ENCODE measurements around the gene LSMEM2. TPM values are rescaled to one million over a fixed set of nuclear protein-coding genes. Genes with fewer than 3 reads are reported as not detected.
A peak's percentile ranks its signal among the peaks of the same experiment; 100 is the strongest.

The LSMEM2 gene
- total and polyA plus RNA-seq, 9 of the 15 experiments (the other 6 are each of a cell fraction or from before 2014, with no cell fraction given): not detected

DNA sequence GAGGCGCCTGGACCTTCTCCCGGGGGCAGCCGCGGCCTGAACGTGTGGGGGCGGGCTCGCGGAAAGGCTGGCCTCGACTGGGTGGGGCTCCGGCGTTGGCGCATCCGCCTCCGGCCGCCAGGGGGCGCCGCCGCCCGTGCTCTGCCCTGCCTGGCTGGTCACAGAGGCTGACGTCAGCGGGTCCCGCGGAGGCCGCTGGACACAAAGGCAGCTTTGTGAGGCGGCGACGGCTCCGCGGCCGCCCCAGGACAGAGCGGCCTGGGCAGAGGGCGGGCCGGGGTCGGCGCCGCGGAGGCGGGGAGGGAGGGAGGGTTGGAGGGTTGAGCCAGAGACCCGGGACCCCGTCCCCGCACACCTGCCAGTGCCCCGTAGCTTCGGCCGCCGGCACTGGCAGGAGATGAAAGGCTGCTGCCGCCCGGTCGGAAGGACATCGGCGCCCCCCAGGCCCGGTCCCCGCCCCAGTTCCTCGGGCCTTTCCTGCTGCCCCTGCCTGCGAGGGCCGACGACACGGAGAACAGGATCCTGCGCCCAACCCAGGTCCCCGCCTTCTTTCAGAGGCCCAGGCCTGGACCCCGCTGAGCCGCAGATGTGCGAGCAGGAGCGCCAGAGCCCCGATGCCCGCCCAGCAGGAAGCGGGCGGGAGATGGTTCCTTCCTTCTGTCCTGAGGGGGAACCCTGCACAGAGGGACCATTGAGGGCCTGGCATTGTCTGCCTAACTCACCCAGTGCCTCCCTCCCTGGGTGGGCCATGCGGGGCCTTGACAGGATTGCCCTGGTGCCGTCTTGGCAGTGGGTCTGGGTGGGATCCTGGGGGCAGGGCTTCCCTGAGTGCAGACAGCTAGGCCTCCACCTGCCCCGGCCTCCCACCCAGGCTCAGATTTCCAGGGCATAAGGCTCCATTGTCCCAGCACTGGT is 18.6 kb upstream of the LSMEM2 start (continued):
- TF ChIP-seq HCFC1 (IDR thresholded peaks at IDR 0.05; ENCODE audit: low read depth, low read length) (peak; percentile 47), SMARCA5 (IDR thresholded peaks at IDR 0.05) (no peak), CBFB (CRISPR knock-in tag; IDR thresholded peaks at IDR 0.05) (no peak), HMG20A (CRISPR knock-in tag; conservative IDR thresholded peaks at IDR 0.05) (no peak), MIER1 (IDR thresholded peaks at IDR 0.05; ENCODE audit: low read depth) (no peak), ZNF512 (tag; IDR thresholded peaks at IDR 0.05) (no peak), SMARCC2 (IDR thresholded peaks at IDR 0.05; ENCODE audit: low read depth) (no peak), RCOR1 (IDR thresholded peaks at IDR 0.05; ENCODE audit: borderline replicate concordance in 1 of 2, low read depth in 2 of 2, low read length in 2 of 2) (no peak), RBM17 (IDR thresholded peaks at IDR 0.05; ENCODE audit: borderline replicate concordance, low read depth, low read length) (no peak), ZNF75A (CRISPR knock-in tag; IDR thresholded peaks at IDR 0.05) (no peak), MLLT1 (IDR thresholded peaks at IDR 0.05) (0 out of 4 replicates have a peak, but pooled peaks of 1 of the 2 experiments have one; percentile 23), ZNF280B (CRISPR knock-in tag; IDR thresholded peaks at IDR 0.05) (no peak), TCF15 (CRISPR knock-in tag; IDR thresholded peaks at IDR 0.05) (no peak), DIDO1 (tag; IDR thresholded peaks at IDR 0.05; ENCODE audit: low read depth) (no peak)
- TF ChIP-seq, protein P1, sequence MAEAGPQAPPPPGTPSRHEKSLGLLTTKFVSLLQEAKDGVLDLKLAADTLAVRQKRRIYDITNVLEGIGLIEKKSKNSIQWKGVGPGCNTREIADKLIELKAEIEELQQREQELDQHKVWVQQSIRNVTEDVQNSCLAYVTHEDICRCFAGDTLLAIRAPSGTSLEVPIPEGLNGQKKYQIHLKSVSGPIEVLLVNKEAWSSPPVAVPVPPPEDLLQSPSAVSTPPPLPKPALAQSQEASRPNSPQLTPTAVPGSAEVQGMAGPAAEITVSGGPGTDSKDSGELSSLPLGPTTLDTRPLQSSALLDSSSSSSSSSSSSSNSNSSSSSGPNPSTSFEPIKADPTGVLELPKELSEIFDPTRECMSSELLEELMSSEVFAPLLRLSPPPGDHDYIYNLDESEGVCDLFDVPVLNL (CRISPR knock-in tag; IDR thresholded peaks at IDR 0.05; ENCODE audit: low read depth): no peak
- TF ChIP-seq, protein P2, sequence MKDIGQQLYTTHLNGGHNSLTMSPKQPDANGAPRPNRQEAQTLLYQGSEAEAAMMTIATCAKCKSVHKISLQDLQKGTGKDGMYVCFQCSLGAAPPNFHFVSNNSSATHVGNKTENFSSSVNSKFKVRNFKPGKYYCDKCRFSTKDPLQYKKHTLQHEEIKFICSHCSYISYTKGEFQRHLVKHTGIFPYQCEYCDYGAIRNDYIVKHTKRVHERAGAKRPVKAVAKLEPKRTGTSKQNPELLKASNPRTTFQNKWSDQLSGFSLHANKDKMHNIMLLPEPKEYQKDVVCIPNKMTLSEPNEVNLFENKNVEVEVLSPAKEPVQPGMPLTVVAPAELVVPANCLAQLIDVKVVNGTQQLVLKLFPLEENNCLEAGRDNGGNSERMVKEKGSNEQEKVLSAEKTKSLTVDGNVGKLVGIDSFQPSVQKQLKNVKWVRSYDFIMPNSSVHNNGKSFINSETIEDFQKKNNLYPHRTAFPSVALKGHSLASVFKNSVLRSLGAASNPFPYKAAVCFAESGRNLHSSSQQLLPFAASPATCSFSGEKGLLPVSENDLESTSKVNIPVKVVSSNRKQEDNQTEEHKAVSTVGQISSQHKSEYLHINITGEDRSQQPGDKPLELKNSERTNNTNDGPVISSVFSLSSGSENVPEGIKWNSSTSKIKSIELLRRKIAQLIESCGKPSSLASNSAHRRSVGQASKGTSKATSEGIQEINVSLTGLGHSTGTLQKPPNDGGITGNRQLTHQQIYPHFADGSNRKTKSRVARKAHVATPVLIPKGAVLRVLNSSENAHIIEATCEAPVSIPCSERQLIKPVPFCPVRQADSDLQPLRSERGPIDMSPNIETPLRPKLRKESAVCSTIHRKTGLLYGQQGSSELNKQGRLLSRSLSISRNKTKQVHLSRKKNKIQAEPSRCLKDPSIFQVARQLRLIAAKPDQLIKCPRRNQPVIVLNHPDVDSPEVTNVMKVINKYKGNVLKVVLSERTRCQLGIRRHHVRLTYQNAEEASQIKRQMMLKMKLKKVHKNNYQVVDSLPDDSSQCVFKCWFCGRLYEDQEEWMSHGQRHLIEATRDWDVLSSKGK (CRISPR knock-in tag; IDR thresholded peaks at IDR 0.05): no peak
